ENCODE data around the gene KHDC3L. TPM values are rescaled to one million over a fixed set of nuclear protein-coding genes. Genes with fewer than 3 reads are reported as not detected.

KHDC3L gene
- total RNA-seq, 2 donors from 2014 or later = not detected

DNA sequence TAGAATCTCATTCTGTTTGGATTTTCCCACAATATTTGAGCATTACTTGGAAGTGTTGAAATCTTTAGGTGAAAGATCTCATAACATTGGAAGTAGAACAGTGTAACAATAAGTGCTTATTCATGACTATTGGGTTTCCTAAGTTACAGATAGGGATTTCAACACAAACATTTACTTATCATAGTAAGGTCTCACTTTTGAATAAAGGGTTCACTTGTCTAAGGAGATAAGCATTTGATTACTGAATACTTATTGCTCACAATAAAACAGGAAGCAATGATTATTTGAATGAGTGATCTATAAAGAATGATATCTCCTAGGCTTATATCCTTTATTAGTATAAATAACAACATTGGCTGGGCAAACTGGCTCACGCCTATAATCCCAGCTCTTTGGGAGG, 46.9 kb downstream of the KHDC3L start:
- no peak for ATAC-seq
- intact Hi-C loops (cut with DNase I) = no loop called here

DNA sequence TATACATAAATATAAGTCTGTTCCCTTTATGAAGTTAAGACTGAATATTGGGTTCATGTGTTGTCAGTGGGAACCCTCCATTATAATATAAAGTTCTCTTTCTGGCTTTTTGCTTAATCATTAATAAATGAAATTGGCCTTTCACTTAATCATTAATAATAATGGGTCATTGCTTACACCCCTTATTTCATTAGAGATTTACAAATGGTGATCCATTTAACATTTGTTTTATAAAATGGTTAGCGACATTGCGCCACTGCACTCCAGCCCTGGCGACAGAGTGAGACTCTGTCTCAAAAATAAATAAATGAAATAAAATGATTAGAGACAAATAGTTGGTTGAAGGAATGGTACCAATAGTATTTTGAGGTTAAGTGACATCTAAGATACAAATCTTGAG, 50.6 kb downstream of the KHDC3L start:
- intact Hi-C loops (cut with DNase I) = no loop called here
- no peak for DNase-seq
- no peak for ATAC-seq

More for the DNA sequence above, 46.9 kb downstream of the KHDC3L start:
- no peak for DNase-seq

Other genes with a start within 250 kb of the KHDC3L start
- not detected for gene KHDC1L, start 137.2 kb upstream of the KHDC3L start, total RNA-seq
- gene KHDC1, start 99.5 kb upstream of the KHDC3L start, total RNA-seq = 1 to 10 TPM; 2.1 to 4.1 TPM
- gene DPPA5, start 8.4 kb upstream of the KHDC3L start, total RNA-seq = not detected
- under 1 TPM in 1 of 2 donors, not detected in 1; 0.24 TPM for gene OOEP, start 7.2 kb downstream of the KHDC3L start, total RNA-seq
- under 1 TPM; 0.80 to 0.86 TPM for gene DDX43, start 32.2 kb downstream of the KHDC3L start, total RNA-seq
- 1 to 10 TPM; 2.0 to 2.2 TPM for gene CGAS, start 89.6 kb downstream of the KHDC3L start, total RNA-seq
- gene MTO1, start 99.1 kb downstream of the KHDC3L start, total RNA-seq = 10 to 100 TPM; 24.7 to 28.1 TPM
- gene EEF1A1, start 158.4 kb downstream of the KHDC3L start, total RNA-seq = 1,000 to 10,000 TPM; 5,040 to 5,332 TPM